H1 (cell line): Measurements from ENCODE around the gene RASAL1. TPM values are rescaled to one million over a fixed set of nuclear protein-coding genes. Genes with fewer than 3 reads are reported as not detected.

ENCODE experiments used
- E2F6 ChIP-seq: IDR thresholded peaks from 2 replicates; pipeline ENCODE4 v1.6.1; 2012; ENCODE audit warnings: inconsistent platforms
- polyA plus RNA-seq, 7 experiments: library from polyadenylated mRNA; depleted of rRNA in 3 of 7; stranded (reverse) in 5 of 7; unstranded in 2 of 7; fragments of >200 nt in 5 of 7; fragments of 200-250 nt in 2 of 7; gene quantifications; 1 replicate in 5 of 7; 2 replicates in 1 of 7; 4 replicates in 1 of 7; pipeline versions ENCODE4 v1.2.1 to v1.2.3, GENCODE V29; 2011 to 2013; ENCODE audit warnings: missing spikeins in 2 of 7, mixed read lengths in 2 of 7
- total RNA-seq: library from RNA; stranded (reverse); fragmentation: NEBNext Ultra II Directional; extraction: Animal tissue kit (Norgen Biotek cat#: 25700); gene quantifications from 2 replicates; pipeline ENCODE4 v1.2.1, GENCODE V29; 2021

Gene RASAL1
- total and polyA plus RNA-seq, 2 of the 8 experiments (the other 6 are each of a cell fraction or from before 2014, with no cell fraction given), result 3.7 to 5.0 TPM

- no peak for TF ChIP-seq E2F6
- TF ChIP-seq, all 59 proteins: peak for 0
These were observed 22.2 kb downstream of the RASAL1 start (continued) for GRCh38 chr12:113113397-113113796.
